ENCODE measurements around the gene DLGAP1.

Gene DLGAP1

GRCh38 chr18:3848316-3848715, 606.8 kb downstream of the DLGAP1 start:
- no peak for DNase-seq

GRCh38 chr18:3845161-3845560, 609.9 kb downstream of the DLGAP1 start:
- no peak for DNase-seq

- no peak for DNase-seq
Observed at GRCh38 chr18:3842844-3843243, 612.3 kb downstream of the DLGAP1 start.

GRCh38 chr18:3840766-3841165, 614.3 kb downstream of the DLGAP1 start:
- DNase-seq = no peak

- DNase-seq = no peak
Observed at GRCh38 chr18:3839581-3839981, 615.5 kb downstream of the DLGAP1 start.

DNA sequence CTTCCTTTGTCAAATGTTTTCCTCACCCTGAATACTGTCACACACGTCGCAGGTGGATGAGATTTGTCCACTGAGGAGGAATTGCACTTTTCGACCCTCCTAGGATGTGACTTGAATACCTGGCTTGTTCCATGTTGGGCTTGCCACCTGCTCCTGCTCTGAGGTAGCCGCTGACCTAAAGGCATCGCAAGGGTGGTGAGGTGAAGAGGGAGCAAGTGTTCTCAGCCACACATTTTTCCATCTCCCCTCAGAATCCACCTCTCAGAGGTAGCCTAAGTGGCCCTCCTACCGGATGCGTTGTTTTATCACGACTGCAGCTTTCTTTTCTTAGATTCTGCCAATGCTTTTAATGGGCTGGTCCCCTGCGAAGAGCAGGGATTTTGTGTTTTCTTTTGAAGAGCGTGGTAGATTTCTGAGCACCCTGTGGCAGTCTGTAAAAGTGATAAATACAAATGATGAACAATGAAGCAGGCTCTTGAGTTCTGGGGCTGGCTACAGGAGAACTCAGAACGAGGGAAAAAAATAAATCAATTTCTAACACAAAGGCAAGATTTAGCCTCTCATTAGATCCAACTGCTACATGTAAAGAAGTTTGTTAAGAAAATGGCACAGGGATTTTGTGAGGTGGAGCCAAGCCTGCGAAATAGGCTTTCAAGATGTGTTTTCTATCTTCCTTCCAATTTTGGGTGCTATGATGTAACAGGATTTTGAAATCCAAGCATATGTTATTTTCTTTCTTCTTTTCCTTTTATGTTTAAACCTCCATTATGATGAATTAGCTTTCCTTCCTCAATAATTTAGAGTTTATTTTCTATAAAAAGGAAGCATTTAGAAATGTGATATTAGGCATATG, 618.4 kb downstream of the DLGAP1 start:
- no peak for DNase-seq

DNA sequence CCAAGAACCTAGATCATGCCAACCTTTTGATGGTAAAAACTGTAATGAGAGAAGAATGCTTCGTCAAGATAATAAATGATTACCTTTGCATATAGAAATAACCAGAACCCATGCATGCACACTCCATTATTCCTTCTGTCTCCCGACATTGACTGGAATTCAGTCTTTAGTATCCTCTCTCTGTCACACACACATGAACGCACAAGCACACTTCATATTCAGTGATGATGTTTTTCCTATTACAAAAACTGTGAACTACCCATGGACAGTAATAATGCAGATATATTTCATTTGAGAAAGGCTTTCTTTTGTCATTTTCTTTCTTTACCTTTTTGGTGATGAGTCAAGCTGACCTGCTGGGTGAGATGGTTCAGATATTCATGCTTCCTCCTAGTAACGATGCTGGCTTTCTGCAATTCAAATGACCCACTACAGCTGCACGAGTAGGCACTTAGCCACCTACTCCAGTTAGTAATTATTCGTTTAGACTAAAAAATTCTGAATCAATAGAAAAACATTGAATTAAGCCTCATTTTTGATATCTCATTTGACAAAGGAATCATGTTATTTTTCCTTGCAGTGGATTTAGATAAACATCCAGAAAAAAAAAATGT, 623.0 kb downstream of the DLGAP1 start:
- no peak for DNase-seq

- no peak for DNase-seq
Observed at GRCh38 chr18:3830604-3831003, 624.5 kb downstream of the DLGAP1 start.

DNA sequence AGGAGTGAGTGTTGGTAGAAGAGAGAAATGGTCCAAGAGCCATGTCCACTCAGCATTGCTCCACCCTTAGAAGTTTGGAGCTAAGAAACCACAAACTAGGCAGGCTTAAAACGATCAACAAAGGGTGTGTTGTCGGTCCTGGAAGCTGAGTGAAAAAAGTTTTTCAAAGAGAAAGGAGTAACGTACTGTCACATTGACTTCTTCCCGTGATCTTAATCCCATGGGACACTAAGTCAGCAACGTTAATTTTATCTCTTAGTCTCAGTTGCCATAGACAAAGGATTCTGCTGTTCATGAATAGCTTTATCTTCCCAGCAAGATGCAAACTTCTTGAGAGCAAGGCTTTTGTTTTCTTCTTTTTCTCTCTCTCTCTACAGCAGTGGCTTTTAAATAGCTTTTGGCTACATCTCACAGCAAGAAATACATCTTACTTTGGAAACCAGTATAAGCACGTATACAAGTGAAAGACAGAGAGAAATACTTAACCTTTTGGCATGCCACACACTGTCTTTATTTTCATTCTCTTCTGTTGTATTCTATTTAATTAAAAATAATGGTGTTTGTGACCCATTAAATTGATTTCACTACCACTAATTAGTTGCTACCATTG, 627.8 kb downstream of the DLGAP1 start:
- DNase-seq = no peak

DNA sequence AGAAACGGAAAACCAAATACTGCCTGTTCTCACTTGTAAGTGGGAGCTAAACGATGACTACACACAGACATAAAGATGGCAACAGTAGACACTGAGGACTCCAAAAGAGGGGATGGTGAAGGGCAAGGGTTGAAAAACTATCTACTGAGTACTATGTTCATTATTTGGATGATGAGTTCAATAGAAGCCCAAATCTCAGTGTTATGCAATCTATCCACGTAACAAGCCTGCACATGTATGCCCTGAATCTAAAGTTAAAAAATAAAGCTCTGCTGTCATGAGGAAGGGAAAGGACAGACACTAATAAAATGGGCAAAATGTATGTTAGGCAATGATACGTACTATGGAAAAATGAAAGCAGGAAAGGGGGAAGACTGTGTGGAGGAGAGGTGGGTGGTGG, 629.1 kb downstream of the DLGAP1 start:
- no peak for DNase-seq

GRCh38 chr18:3824101-3824500, 631.0 kb downstream of the DLGAP1 start:
- no peak for DNase-seq

DNA sequence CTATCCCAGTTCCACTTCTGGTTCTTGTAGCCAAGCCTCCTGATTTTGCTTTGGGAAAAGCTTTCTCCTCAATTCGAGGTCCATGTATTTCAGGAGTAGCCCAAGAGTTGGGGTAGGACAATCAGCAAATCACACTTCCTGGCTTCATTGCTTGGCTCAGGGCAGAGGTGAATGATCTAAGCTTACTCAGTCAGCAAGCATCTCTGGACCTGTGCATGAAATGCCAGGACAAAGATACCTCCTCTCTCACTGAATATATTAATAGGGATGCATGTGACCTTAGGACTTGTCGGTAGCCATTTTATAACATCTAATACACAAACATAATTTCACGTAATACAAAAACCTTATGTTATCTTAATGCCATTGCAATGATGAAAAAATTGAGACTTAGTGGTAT, 632.0 kb downstream of the DLGAP1 start:
- DNase-seq = no peak

GRCh38 chr18:3821524-3821923, 633.6 kb downstream of the DLGAP1 start:
- no peak for DNase-seq

DNA sequence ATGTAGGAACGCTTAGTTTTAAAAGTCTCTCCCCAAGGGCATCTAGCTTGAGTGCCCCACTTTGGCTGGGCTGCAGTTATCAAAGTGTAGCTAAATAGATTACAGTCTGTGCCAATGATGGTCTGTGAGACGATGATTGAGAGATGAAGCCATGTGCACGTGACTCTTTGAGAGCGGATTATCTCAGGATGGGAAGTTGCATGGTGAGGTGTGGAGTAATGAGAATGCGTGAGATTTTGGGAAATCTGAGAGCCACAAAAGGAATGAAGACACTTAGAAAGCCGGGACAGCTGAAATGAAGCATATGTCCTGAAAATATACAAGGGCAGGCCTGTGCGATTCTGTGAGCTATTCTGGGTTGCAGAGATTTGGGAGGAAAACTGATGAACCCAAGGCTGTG, 635.1 kb downstream of the DLGAP1 start:
- no peak for DNase-seq

GRCh38 chr18:3816610-3817363, 638.3 kb downstream of the DLGAP1 start:
- DNase-seq = no peak

- DNase-seq = no peak
Observed at GRCh38 chr18:3815991-3816390, 639.1 kb downstream of the DLGAP1 start.

GRCh38 chr18:3814816-3815215, 640.3 kb downstream of the DLGAP1 start:
- DNase-seq = no peak

DNA sequence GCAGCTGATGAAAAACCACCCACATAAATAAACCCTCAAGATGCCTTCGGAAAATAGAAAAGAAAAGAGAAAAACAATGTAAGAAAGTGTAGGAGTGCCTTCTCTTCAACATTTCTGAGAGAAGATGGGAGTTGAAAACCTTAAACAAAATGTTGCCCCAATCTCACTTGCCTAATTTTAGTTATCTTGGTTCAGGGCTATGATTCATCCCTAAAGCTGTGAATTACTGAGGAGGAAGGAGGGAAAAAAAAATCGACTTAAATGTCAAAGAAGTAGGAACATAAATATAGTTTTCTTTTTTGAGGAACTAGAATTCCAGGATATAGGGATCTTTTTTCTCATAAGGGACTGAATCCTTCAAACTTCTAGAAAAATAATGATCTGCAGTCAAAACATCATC, 644.8 kb downstream of the DLGAP1 start:
- DNase-seq = no peak

GRCh38 chr18:3808985-3809780, 645.9 kb downstream of the DLGAP1 start:
- DNase-seq = no peak

- no peak for DNase-seq
Observed at GRCh38 chr18:3806656-3807055, 648.5 kb downstream of the DLGAP1 start.

DNA sequence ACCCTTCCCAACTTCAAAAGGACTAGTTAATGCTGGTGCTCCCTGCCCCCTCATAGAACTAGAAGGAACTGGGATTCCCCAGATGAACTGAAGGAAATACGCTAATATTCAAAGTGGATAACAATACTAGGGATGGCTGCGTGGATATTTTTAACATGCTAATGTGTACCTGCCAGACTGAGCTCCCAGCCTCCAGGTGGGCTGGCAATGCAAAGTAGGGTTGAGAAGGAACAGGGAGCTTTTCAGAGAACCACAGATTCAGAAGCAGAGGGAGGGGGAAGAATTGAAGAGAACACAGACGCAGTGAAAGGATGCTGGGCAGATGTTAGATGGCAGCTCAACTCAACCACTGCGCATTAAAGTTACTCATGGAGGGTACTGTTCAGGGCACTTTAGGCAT, 650.8 kb downstream of the DLGAP1 start:
- DNase-seq = no peak

- DNase-seq = no peak
Observed at GRCh38 chr18:3803350-3803749, 651.8 kb downstream of the DLGAP1 start.

DNA sequence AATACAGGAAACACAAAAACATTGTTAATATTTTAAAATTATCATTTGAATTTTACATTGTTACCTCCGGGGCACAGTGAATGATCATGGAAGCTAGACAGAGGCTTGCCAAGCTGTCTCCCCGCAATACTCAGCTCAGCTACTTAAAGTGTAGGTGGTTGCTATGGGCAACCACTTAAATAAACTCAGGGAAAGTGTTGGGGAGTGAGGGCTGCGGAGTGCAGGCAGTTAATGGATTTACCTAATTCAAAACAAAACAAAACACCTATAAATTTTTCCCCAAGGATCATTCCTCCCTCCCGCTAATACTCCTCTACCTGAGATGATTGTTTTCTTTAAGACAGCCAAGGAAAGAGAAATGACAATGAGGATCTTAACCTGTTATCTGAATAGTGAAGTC, 655.6 kb downstream of the DLGAP1 start:
- DNase-seq = no peak

Data from CD4-positive, alpha-beta T cell treated with Interleukin-21 for 1 hour (primary cell).